Activated naive CD4-positive, alpha-beta T cell treated with anti-CD3 and anti-CD28 coated beads, Interleukin-2, amount 10 ng/mL, durations not matched to agents 7 days and 5 days (primary cell): ENCODE results near the gene SHC2.

ENCODE experiments used
- CTCF ChIA-PET: fragments of 350-600 bp; sonication (Branson Sonifier 250); formaldehyde crosslinking; loops from one replicate; lab custom pipeline; 2021; ENCODE audit warnings: antibody characterized with exemption; lab: Charles Lee
- DNase-seq: peaks from one replicate; pipeline ENCODE4 v3.0.0-alpha.2; 2020
- H3K27ac Mint-ChIP-seq: one replicate; pipeline ENCODE4 v1.8.0; 2021; ENCODE audit warnings: mild to moderate bottlenecking, moderate library complexity, mixed read lengths
- H3K27me3 Mint-ChIP-seq: one replicate; pipeline ENCODE4 v1.8.0; 2021; ENCODE audit warnings: mild to moderate bottlenecking, mixed read lengths
- H3K36me3 Mint-ChIP-seq: one replicate; pipeline ENCODE4 v1.8.0; 2021; ENCODE audit warnings: mixed read lengths
- H3K4me1 Mint-ChIP-seq: one replicate; pipeline ENCODE4 v1.8.0; 2021; ENCODE audit warnings: mixed read lengths
- H3K4me3 Mint-ChIP-seq: one replicate; pipeline ENCODE4 v1.8.0; 2021; ENCODE audit warnings: mild to moderate bottlenecking, moderate library complexity, mixed read lengths
- H3K9me3 Mint-ChIP-seq: one replicate; pipeline ENCODE4 v1.8.0; 2021; ENCODE audit warnings: mixed read lengths

The SHC2 gene

DNA sequence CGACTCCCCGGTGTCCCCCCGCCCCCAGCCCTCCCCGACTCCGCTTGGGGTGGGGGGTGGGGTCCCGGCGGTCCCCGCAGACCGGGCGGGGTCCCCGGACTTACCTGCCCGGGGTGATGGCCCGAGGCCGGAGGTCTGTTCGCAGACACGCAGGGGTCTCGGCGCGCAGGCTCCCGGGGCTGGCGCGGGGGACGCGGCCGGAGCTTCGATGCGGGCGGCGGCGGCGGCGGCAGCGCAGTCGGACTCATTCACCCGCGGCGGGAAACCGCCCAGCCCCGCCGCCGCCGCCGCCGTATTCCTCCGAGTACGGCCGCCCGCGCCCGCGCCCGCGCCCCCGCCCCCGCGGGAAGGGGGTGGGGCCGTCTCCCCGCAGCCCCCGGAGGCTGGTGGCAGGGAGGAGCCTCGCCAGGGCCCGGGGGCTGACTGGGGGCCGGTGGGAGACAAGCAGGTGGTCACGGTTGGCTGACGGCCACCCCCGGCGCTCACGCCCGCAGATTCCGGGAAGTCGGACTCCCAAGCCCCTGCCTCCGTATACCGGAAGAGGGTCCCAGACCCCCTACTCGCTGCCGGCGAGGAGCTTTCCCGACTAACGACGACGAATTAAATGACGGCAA lies 51.8 kb downstream of the SHC2 start, which contains the start of gene C2CD4C:
Gene C2CD4C, minus strand, starts transcription at position 246 of the 614 bp plus-strand sequence. CDS start 786 bp downstream, outside the sequence.
- Mint-ChIP-seq H3K27me3 (peaks cover 42% of the 10 kb centered on the region), H3K27ac (no peak within 1 kb of the TSS), H3K4me3 (peak within 1 kb of the TSS; percentile 48), H3K36me3 (no peaks in the 10 kb centered on the region), H3K9me3 (no peaks in the 10 kb centered on the region), H3K4me1 (peaks cover 5% of the 10 kb centered on the region)
- no peak for DNase-seq
- CTCF ChIA-PET: no interaction called here

DNA sequence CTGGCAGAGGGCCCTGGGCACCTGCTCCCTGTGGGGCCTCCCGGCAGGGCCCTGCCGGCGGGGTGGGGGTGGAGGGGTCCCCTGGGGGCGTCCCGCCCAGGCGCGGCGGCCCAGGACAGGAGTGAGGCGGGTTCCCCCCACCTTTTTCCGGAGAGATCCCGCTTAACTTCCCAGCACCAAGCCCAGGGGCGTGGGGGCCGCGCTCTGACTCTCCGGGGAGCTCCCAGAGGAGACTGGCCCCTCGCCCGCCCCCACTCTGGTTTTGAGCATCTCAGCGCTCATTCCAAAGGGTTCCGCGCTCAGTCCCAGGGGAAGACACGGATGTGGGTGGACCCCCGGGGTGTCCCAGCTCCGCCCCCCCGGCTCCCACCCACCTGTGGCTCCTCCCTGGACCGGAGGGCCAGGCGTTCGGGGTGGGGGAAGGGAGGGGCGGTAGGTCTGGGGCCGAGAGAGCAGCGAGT lies 52.4 kb downstream of the SHC2 start:
- no peak for DNase-seq
- H3K27me3 Mint-ChIP-seq: peaks cover 42% of the 10 kb centered on the region
- no peaks in the 10 kb centered on the region for H3K36me3 Mint-ChIP-seq
- peaks cover 5% of the 10 kb centered on the region for H3K4me1 Mint-ChIP-seq
- no peak overlapping the region for H3K4me3 Mint-ChIP-seq
- CTCF ChIA-PET: no interaction called here
- H3K27ac Mint-ChIP-seq: no peak overlapping the region
- H3K9me3 Mint-ChIP-seq: no peaks in the 10 kb centered on the region

- peaks cover 42% of the 10 kb centered on the region for H3K27me3 Mint-ChIP-seq
- no peak overlapping the region for H3K4me3 Mint-ChIP-seq
- H3K4me1 Mint-ChIP-seq: peaks cover 5% of the 10 kb centered on the region
- H3K36me3 Mint-ChIP-seq: no peaks in the 10 kb centered on the region
- no peak for DNase-seq
- H3K27ac Mint-ChIP-seq: no peak overlapping the region
- CTCF ChIA-PET: no interaction called here
- H3K9me3 Mint-ChIP-seq: no peaks in the 10 kb centered on the region
Observed at GRCh38 chr19:407511-408440, 53.1 kb downstream of the SHC2 start.

DNA sequence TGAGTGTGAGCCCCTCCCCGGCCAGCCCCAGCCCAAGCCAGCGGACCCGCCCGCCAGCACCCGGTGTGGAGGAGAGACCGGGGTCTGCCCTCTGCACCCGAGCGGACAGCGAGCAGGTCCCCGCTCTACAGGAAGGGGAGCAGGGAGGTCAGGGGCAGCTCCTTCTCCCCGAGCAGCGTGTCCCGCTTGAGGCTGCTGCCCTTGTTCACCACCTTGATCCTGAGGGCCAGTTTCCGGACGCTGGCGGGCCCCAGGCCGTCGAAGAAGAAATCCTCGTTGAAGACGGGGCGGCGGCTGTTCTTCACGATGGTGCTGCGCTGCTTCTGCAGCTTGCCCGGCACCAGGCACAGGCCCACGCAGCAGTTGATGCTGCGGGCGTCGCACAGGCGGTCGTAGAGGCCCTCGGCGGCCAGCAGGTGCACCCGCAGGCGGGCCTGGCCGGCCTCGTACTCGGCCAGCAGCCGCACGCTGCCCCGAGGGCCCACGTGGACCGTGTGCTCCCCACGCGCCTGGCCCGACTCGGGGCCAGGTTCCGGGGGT lies 53.8 kb downstream of the SHC2 start:
- H3K36me3 Mint-ChIP-seq: no peaks in the 10 kb centered on the region
- CTCF ChIA-PET: no interaction called here
- H3K9me3 Mint-ChIP-seq: no peaks in the 10 kb centered on the region
- no peak for DNase-seq
- no peak overlapping the region for H3K4me3 Mint-ChIP-seq
- peaks cover 5% of the 10 kb centered on the region for H3K4me1 Mint-ChIP-seq
- peaks cover 42% of the 10 kb centered on the region for H3K27me3 Mint-ChIP-seq
- H3K27ac Mint-ChIP-seq: no peak overlapping the region

GRCh38 chr19:406135-406781 lies 54.6 kb downstream of the SHC2 start:
- Mint-ChIP-seq H3K4me3 (no peak overlapping the region), H3K36me3 (no peaks in the 10 kb centered on the region), H3K4me1 (peaks cover 5% of the 10 kb centered on the region), H3K27ac (no peak overlapping the region), H3K27me3 (peaks cover 42% of the 10 kb centered on the region), H3K9me3 (no peaks in the 10 kb centered on the region)
- no peak for DNase-seq
- CTCF ChIA-PET: no interaction called here

- Mint-ChIP-seq H3K27me3 (peaks cover 39% of the 10 kb centered on the region), H3K4me3 (no peak overlapping the region), H3K9me3 (no peaks in the 10 kb centered on the region), H3K4me1 (peaks cover 5% of the 10 kb centered on the region), H3K36me3 (no peaks in the 10 kb centered on the region), H3K27ac (no peak overlapping the region)
- no peak for DNase-seq
- CTCF ChIA-PET: no interaction called here
Observed at GRCh38 chr19:405121-405965, 55.5 kb downstream of the SHC2 start.

DNA sequence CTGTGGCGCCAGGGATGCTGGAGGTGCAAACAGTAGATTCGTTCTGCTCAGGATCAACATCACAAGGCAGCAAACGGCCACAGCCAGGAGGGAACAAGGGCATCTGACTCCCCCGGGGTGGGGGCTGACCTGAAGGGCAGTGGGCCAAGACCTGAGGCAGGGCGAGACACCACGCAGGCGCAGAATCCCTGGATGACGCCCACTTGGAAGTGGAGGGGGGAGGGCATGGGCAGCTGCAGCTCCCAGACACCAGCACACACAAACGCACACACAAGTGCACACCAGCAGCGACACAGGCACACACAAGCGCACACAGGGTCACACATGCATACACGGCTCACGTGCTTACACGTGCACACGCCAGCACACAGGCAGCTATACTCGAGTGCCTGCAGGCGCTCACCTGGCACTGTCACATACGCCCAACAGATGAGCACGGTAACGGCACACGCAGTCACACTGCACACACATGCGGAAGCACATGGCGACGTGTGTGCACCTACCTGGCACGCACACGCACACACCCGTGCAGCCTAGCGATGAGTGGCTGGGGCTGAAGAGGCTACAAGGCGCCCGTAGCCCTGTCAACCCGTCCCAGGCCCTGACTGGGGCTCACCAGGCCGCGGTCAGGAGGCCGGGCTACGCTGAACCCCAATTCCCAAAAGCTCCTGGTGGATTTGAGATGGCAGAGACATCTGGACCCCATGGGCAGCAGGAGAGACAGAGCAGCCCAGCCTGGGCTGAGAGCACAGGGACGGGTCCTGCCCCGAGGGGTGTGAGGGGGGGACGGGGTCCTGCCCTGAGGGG lies 57.4 kb downstream of the SHC2 start:
- CTCF ChIA-PET: no interaction called here

GRCh38 chr19:402786-403185 lies 58.0 kb downstream of the SHC2 start:
- H3K9me3 Mint-ChIP-seq: no peaks in the 10 kb centered on the region
- H3K27me3 Mint-ChIP-seq: peaks cover 18% of the 10 kb centered on the region
- H3K4me3 Mint-ChIP-seq: no peak overlapping the region
- DNase-seq: no peak
- no peaks in the 10 kb centered on the region for H3K4me1 Mint-ChIP-seq
- CTCF ChIA-PET: no interaction called here
- H3K36me3 Mint-ChIP-seq: no peaks in the 10 kb centered on the region
- H3K27ac Mint-ChIP-seq: no peak overlapping the region

More for the DNA sequence above, 57.4 kb downstream of the SHC2 start:
- no peak for DNase-seq
- Mint-ChIP-seq H3K27ac (no peak overlapping the region), H3K36me3 (no peaks in the 10 kb centered on the region), H3K9me3 (no peaks in the 10 kb centered on the region), H3K4me3 (no peak overlapping the region), H3K4me1 (no peaks in the 10 kb centered on the region), H3K27me3 (peaks cover 24% of the 10 kb centered on the region)

GRCh38 chr19:401866-402511 lies 58.8 kb downstream of the SHC2 start:
- H3K36me3 Mint-ChIP-seq: no peaks in the 10 kb centered on the region
- CTCF ChIA-PET: no interaction called here
- H3K4me3 Mint-ChIP-seq: no peak overlapping the region
- DNase-seq: no peak
- no peak overlapping the region for H3K27ac Mint-ChIP-seq
- peaks cover 13% of the 10 kb centered on the region for H3K27me3 Mint-ChIP-seq
- H3K9me3 Mint-ChIP-seq: peaks cover 4% of the 10 kb centered on the region
- H3K4me1 Mint-ChIP-seq: no peaks in the 10 kb centered on the region

DNA sequence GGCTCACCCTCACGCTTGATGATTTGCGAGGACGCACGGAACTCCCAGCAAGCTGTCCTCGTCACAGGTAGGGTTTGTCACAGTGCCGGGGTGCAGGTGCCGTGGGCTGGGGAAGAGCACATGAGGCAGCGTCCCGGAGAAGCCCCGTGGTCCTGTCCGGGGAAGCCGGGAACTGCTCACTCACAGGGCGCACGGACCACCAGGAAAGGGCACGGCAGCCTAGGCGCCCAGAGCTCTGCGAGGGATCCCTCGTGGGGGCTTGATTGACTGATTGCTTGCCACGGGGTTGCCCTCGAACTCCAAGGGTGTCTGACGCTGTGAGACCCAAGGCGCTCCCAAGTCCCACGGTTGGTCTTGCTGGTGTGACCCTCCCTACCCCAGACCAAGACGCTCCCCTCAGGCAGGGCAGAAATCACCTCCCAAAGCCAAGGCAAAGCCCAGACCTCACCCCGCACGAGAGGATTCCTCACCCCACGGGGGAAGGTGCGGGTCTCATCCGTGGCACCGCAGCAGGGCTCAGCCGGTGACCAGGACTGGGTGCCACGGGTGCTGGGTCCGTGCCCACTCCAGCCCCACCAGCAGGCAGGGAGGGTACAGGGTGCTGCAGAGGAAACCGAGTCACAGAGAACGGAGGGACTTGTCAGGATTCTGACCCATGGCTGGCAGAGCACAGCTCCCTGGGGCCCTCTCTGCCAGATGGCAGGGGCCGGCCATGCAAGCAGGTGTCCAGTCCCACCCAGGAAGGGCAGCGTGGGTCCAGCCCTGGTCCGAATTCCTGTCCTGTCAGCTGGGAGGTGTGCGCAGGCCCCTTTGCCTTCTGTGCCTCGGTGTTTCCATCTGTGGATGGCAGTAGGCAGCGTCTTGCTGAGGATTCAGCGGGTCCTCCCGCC lies 59.6 kb downstream of the SHC2 start:
- Mint-ChIP-seq H3K36me3 (no peaks in the 10 kb centered on the region), H3K27ac (no peak overlapping the region), H3K9me3 (peaks cover 6% of the 10 kb centered on the region), H3K4me3 (no peak overlapping the region), H3K4me1 (no peaks in the 10 kb centered on the region), H3K27me3 (peaks cover 8% of the 10 kb centered on the region)
- CTCF ChIA-PET: no interaction called here
- DNase-seq: no peak

- H3K27ac Mint-ChIP-seq: no peak overlapping the region
- H3K4me3 Mint-ChIP-seq: no peak overlapping the region
- H3K36me3 Mint-ChIP-seq: no peaks in the 10 kb centered on the region
- H3K4me1 Mint-ChIP-seq: no peaks in the 10 kb centered on the region
- CTCF ChIA-PET: no interaction called here
- no peak for DNase-seq
- no peaks in the 10 kb centered on the region for H3K27me3 Mint-ChIP-seq
- peaks cover 13% of the 10 kb centered on the region for H3K9me3 Mint-ChIP-seq
Observed at GRCh38 chr19:399370-399769, 61.5 kb downstream of the SHC2 start.

DNA sequence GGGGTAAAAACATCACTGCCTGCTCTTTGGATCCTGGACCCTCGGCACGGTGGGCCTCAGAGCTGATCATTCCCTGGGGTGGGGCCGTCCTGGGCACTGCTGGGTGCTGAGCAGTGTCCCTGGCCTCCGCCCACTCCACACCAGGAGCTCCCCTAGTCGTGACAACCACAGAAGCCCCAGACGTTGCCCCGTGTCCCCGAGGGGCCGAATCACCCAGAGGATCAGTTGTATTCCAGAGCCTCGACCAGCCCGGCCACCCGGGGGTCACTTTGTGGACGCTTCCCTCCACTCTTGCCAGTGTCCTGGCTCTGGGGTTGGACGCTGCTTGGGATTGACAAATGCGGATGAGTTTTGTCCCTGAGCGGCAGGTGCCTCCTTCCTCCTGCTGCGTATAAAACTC lies 62.1 kb downstream of the SHC2 start:
- H3K4me1 Mint-ChIP-seq: no peaks in the 10 kb centered on the region
- H3K4me3 Mint-ChIP-seq: no peak overlapping the region
- CTCF ChIA-PET: no interaction called here
- no peaks in the 10 kb centered on the region for H3K27me3 Mint-ChIP-seq
- DNase-seq: no peak
- no peaks in the 10 kb centered on the region for H3K36me3 Mint-ChIP-seq
- H3K9me3 Mint-ChIP-seq: peaks cover 13% of the 10 kb centered on the region
- no peak overlapping the region for H3K27ac Mint-ChIP-seq
